Measurements from ENCODE around the gene ST8SIA6.
"Not testable (repeated sequence)": the region's sequence is repeated elsewhere in the genome, so short reads cannot be mapped to it uniquely, and the experiment has no call there.

The ST8SIA6 gene

DNA sequence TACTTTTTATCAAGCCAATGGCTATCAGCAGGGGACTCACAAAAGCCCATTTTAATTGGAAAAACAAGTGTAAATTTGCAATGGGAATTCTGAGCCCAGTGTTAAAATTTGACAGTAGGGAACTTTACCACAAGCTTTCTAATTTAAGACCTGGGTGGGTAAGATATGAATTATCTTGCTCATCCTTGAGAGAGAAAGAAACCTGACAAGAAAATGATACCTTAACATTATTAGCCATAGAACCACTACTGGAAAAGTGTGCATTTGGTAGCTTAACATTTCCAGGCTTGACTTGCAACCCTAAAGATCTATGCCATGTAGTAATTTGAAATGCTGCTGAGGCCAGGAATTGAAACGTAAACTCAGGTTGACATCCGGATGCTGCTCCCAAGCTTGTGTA lies 2.7 kb upstream of the ST8SIA6 start:
- no peak for DNase-seq (ENCODE audit: low read depth, low spot score)

DNA sequence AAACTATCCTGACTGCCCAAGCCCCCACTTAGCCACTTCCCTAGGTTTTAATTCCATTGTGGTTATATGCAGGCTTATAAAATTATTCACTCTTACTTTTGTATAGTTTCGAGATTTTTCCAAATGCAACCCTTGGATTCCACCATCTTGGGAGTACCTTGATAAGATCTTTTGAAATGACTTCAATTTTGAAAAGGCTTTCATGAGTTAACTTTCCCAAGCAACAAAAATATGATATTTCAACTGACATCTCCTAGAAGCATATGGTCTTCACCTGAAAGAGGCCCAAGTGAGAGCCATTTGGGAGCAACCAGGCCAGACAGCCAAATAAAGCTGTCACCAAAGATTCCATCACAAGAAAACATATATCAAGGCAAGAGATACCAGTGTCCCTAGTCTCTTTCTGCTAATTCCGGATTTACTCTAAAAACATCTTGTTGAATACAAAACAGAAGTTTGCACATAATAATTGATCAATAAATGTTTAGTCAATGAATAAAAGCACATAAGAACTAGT lies 1.7 kb upstream of the ST8SIA6 start:
- DNase-seq (ENCODE audit: low read depth, low spot score), result no peak

GRCh38 chr10:17455015-17455520 lies 673 bp upstream of the ST8SIA6 start:
- DNase-seq (ENCODE audit: low read depth, low spot score), result no peak

DNA sequence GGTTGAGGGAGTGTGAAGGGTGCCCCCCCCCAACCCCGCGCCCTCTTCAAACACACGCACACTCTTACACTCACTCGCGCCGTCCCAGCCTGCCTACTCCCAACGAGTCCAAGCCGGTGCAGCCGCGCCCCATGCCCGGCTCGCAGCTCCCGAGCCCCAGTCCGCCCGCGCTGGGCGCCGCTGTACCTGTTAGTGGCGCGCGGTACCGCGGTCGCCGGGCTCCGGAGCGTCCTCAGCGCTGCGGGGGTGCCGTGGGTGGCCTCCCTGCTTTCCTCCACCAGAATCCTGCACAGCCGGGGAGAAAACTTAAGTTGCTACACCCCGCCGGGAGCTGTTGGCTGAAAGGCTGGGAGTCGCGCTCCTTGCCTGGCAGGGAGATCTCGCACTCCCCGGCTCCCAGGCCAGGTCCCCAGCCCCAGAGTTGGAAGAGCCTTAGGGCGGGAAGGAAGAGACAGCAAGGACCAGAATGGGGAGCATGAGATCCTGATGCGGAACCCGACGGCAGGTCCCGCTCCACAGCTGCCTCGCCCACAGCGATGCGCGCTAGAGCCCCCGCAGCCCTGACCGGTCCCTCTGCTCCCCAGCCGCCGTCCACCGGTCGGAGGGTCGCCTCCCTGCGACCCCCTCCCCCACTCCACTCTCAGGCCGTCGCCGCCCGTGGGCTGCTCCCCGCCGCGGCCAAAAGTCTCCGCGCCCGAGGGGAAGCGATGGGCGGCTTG lies 863 bp downstream of the ST8SIA6 start:
- DNase-seq (ENCODE audit: low read depth, low spot score), result no peak

DNA sequence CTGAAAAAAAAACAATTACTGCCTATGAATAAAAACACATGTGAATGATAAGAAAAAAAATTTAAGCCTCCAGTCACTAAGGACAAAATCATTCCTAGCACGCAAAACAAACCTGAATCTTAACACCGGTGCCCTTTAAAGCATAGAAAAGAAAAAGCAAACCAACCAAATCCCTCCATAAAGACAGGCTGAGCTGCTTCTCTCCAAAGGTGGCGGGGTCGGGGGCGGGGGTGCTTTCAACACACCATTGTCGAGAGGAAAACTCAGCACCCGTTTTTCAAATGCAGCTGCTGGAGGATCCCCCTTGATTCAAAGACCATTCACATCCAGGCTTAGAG lies 1.4 kb downstream of the ST8SIA6 start:
- DNase-seq (ENCODE audit: low read depth, low spot score), result no peak

DNA sequence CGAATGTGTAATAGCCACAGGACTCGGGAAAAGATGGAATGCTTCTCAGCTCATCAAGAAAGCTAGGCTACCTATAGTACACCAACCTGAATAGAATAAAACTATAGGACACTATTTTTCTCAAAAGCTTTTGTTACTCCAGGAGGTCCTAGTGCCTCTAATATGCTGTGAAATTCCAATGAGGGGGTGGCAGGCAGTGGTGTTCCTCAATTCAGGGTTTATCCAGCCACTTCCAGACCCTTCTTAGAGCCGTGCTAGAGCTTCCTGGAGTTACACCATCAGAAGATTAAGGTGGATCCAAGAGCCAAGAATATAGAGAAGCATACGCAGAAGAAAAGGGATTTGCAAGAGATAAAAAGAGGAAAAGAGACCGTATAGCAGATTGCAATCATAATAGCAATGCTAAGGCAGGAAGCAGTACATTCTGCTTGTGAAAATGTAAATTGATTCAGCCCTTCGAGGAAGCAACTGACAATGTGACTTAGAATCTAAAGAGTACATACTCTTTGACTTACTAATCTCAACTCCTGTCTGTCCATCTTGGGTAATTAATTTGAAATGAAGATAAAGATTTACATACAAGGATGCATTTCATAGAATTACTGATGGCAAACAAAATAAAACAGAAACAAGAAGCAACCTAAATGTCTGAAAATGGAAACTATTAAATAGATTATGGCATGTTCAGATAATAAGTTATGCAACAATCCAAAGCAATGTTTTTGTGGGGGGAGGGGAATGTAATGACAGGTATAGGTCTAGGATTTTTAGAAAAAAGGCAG lies 2.1 kb downstream of the ST8SIA6 start:
- DNase-seq (ENCODE audit: low read depth, low spot score), result no peak

DNA sequence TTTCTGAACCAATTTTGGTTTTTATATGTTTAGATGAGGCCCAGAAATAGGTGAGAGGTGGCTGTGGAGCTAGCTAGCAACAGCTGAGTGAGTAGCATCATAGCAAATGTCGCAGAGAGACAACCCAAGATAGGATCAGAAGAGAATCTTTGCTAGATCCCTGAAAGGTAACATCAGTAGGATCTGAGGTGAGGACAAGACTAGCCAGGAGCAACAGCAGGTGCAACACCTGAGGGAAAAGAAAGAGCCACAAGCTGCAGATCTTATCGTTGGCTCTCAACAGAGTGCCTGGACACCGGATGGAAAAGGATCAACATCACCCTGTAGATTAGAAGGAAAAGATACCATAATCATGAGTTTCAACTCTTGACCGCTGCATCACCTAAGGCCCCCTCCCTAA lies 4.4 kb downstream of the ST8SIA6 start:
- no peak for DNase-seq (ENCODE audit: low read depth, low spot score)

DNA sequence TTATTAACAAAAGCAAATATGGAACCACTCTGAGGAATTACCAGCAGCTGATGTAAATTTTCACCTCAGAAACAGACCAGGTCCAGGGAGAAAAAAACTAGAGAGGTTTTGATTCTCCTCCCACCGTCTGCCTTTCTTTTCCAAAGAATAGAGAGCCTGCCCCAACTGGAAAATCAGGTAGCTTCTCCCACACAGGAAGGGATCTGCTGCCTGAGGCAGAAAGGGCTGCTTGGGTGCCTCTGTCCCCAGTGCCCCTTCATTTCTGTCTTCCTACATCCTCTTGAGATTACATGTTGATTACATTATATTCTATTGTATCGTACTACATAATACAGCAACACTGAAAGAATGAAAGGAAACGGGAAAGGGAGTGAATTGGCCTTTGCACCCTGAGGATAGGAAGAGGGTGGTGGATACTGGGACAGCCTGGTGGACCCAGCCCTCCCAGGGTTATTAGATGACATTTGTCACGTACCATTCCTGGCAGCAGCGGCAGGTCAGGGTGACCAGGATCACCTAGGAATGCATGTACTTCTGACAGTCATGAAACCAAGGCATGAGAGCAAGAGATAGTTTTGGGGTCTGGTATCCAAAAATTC lies 8.9 kb downstream of the ST8SIA6 start:
- DNase-seq (ENCODE audit: low read depth, low spot score), result no peak

- no peak for DNase-seq (ENCODE audit: low read depth, low spot score)
Measured at GRCh38 chr10:17444388-17444714, 10.0 kb downstream of the ST8SIA6 start.

DNA sequence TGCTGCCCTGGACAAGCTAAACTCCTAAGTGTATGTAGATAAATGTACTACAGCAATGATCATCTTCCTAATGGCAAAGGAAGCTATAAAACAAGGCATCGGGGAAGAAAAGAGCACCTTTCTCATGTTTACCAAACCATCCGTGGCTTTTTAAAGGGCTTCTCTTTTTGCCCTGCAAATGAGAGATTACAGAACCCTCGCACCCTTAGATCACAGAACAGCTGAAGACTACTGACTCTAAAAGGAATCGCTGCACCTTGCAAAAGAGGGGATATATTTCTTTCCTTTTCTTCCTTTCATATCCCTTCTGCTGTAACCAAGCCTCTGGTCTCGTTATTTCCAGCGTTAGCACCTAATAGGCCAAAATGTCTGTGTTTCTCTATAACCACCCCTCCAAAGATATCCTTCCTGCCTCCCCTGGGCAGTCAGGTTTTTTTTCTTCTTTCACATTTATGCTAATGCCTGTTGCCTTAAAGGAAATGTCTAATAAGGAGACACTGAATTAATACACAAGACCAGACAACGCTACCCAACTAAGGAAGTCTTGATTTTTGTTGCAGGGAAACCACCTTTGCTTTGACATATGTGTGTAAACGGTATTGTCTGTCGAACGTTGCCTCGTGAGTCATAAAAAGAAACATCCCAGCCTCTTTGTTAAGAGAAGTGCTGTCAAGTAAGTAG lies 10.5 kb downstream of the ST8SIA6 start:
- DNase-seq (ENCODE audit: low read depth, low spot score), result no peak

GRCh38 chr10:17438583-17438982 lies 15.8 kb downstream of the ST8SIA6 start:
- no peak for DNase-seq (ENCODE audit: low read depth, low spot score)

GRCh38 chr10:17436578-17436977 lies 17.8 kb downstream of the ST8SIA6 start:
- DNase-seq (ENCODE audit: low read depth, low spot score), result not testable (repeated sequence)

DNA sequence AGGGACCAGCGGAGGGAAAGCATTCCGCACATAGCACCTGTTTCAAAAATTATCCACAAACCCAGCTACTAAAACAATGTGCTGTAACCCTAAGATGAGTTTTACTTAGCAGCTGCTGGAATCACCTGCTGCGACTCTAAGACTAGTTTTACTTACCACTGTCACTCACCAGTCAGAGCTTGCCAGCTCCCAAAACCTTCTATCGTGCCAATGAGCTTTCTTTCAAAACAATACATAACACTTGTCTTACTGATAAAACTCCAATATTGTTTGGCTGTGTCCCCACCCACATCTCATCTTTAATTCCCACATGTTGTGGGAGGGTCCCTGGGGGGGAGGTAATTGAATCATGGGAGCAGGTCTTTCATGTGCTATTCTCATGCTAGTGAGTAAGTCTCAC lies 18.4 kb downstream of the ST8SIA6 start:
- no peak for DNase-seq (ENCODE audit: low read depth, low spot score)

- DNase-seq (ENCODE audit: low read depth, low spot score), result no peak
Measured at GRCh38 chr10:17435187-17435586, 19.2 kb downstream of the ST8SIA6 start.

- no peak for DNase-seq (ENCODE audit: low read depth, low spot score)
Measured at GRCh38 chr10:17432723-17433122, 21.7 kb downstream of the ST8SIA6 start.

DNA sequence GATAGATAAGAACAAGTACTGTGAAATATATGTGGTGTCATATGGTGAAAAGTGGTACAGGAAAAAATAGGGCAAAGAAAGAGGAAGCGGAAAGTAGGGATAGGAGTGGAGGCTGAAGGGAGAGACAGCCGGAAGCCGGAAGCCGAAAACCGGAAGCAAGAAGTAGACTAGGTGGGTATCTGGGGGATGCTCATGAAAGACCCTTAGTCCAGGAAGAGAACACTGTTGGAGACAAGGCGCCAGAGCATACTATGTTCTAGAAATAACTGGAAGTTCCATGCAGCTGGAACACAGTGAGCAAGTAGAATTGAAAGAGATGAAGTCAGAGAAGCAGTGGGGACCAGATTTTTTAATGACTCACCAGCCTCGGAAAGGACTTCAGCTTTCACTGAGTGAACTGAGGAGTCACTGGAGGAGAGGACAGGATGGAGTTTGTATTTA lies 22.5 kb downstream of the ST8SIA6 start:
- no peak for DNase-seq (ENCODE audit: low read depth, low spot score)

- no peak for DNase-seq (ENCODE audit: low read depth, low spot score)
Measured at GRCh38 chr10:17430647-17431355, 23.6 kb downstream of the ST8SIA6 start.

- no peak for DNase-seq (ENCODE audit: low read depth, low spot score)
Measured at GRCh38 chr10:17429490-17429889, 24.9 kb downstream of the ST8SIA6 start.

GRCh38 chr10:17428351-17429097 lies 25.9 kb downstream of the ST8SIA6 start:
- peak; percentile 67 for DNase-seq (ENCODE audit: low read depth, low spot score)

DNA sequence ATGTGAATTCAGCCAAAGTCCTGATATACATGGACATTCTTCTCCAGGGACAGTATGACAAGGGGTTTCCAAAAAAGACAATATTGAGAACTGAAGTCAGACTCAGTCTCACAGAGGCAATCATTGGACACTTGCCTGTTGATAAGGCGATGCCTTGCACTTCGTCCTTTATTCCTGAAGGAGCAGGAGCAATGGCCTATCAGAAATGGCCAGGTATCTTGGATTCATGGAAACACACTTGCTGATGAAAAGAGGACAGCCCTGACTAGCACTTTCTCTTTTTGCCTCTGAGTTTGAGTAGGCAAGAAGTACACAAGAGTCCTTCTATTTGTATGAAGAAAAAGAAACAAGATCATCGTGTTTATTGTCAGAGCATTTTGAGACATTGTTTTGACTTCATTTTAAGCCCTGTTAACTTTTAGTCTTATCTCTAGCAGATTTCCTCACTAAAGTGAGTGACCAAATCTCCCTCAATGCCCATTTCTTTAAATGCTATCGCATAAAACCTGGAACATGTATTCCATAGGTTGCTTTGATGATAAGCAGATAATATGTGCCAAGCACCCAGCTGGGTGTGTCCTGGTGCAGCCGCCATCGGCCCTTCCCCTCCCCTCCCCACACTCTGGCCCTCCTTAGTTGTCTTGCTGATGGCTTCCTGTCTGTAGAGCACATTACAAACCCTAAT lies 26.6 kb downstream of the ST8SIA6 start:
- DNase-seq (ENCODE audit: low read depth, low spot score), result no peak

Measured in activated CD4-positive, CD25-positive, alpha-beta regulatory T cell treated with anti-CD3 and anti-CD28 coated beads, Interleukin-2, amount 50 U/mL, for 16 hours (primary cell).